Sigmoid colon (tissue), 7 donors: ENCODE measurements around the gene RAB6B. TPM values are rescaled to one million over a fixed set of nuclear protein-coding genes. Genes with fewer than 3 reads are reported as not detected.

Experiments
- DNase-seq: peaks from one replicate; pipeline ENCODE4 v3.0.0-alpha.2; 2019
- H3K27ac ChIP-seq, 4 donors: fragments of 200-600 bp; sonication (generic); one replicate each; pipeline ENCODE4 v1.5.1; 2016 to 2019; ENCODE audit warnings: mild to moderate bottlenecking in 1 of 4
- H3K27me3 ChIP-seq, 3 donors: fragments of 200-600 bp; sonication (generic); one replicate each; pipeline ENCODE4 v1.5.1; 2019; ENCODE audit warnings: mild to moderate bottlenecking in 1 of 3
- H3K36me3 ChIP-seq, 4 donors: fragments of 200-600 bp; sonication (generic); one replicate each; pipeline ENCODE4 v1.5.1; 2016 to 2019
- H3K4me1 ChIP-seq, 4 donors: fragments of 200-600 bp; sonication (generic); one replicate each; pipeline ENCODE4 v1.5.1; 2017 to 2019
- H3K4me3 ChIP-seq, 4 donors: fragments of 200-600 bp; sonication (generic); one replicate each; pipeline ENCODE4 v1.5.1; 2017 to 2019; ENCODE audit warnings: mild to moderate bottlenecking in 2 of 4, moderate library complexity in 1 of 4
- H3K9me3 ChIP-seq, 4 donors: fragments of 200-600 bp in 3 of 4; sonication (generic) in 3 of 4; one replicate each; pipeline versions ENCODE4 v1.5.1 to v1.6.1; 2013 to 2019
- EP300 ChIP-seq, 4 donors: sonication (generic); formaldehyde crosslinking; IDR thresholded peaks; one replicate each; pipeline ENCODE4 v1.6.1; 2017; ENCODE audit warnings: antibody characterized with exemption in 4 of 4
- POLR2A ChIP-seq, 2 donors: fragments of 450-650 bp; IDR thresholded peaks; one replicate each; pipeline ENCODE4 v1.6.1; 2016; ENCODE audit warnings: antibody characterized with exemption in 2 of 2, mild to moderate bottlenecking in 2 of 2, moderate library complexity in 2 of 2
- POLR2AphosphoS5 ChIP-seq, 4 donors: sonication (generic); formaldehyde crosslinking; IDR thresholded peaks; one replicate each; pipeline ENCODE4 v1.6.1; 2017; ENCODE audit warnings: antibody characterized with exemption in 4 of 4
- WGBS, 2 donors: extraction: QIAGEN DNeasy Blood & Tissue Kit; methylation state at CpG; one replicate each; pipeline ENCODE4 v1.1.7; 2013; 5-methylcytosine and 5-hydroxymethylcytosine counted together
- intact Hi-C: fragments of 100-400 bp; cut with DNase I; formaldehyde crosslinking; loops from one replicate; pipeline ENCODE4 v1.15.1; 2023
- polyA plus RNA-seq, 3 donors: library from polyadenylated mRNA; stranded (reverse); fragments of 200-250 nt; gene quantifications; one replicate each; pipeline ENCODE4 v1.2.3, GENCODE V29; 2013
- total RNA-seq, 4 donors: library from RNA; depleted of rRNA; stranded (reverse); fragments of >200 nt; gene quantifications; one replicate each; pipeline ENCODE4 v1.1.0, GENCODE V29; 2016
- TF ChIP-seq, protein P1 (sequence below), 4 experiments: fragments of 450-650 bp in 3 of 4; fragments of 200-600 bp in 1 of 4; IDR thresholded peaks; one replicate each; pipeline ENCODE4 v1.5.1; 2016 to 2019; ENCODE audit warnings: antibody characterized with exemption in 4 of 4, mild to moderate bottlenecking in 3 of 4, moderate library complexity in 2 of 4
- donor health status: healthy with polysubstance abuse.
- donor health status: Bipolar disorder and iron deficiency.
- donor health status: healthy.

Gene RAB6B
- total and polyA plus RNA-seq, 7 donors = 0.60 to 19.7 (median 5.2) TPM

GRCh38 chr3:133887803-133888703 lies 7.6 kb downstream of the RAB6B start:
- no peaks in the 10 kb centered on the region for H3K36me3 ChIP-seq
- no peaks in the 10 kb centered on the region for H3K27me3 ChIP-seq
- H3K27ac ChIP-seq = no peak overlapping the region
- H3K9me3 ChIP-seq = no peaks in the 10 kb centered on the region
- DNase-seq = no peak
- TF ChIP-seq, protein P1, sequence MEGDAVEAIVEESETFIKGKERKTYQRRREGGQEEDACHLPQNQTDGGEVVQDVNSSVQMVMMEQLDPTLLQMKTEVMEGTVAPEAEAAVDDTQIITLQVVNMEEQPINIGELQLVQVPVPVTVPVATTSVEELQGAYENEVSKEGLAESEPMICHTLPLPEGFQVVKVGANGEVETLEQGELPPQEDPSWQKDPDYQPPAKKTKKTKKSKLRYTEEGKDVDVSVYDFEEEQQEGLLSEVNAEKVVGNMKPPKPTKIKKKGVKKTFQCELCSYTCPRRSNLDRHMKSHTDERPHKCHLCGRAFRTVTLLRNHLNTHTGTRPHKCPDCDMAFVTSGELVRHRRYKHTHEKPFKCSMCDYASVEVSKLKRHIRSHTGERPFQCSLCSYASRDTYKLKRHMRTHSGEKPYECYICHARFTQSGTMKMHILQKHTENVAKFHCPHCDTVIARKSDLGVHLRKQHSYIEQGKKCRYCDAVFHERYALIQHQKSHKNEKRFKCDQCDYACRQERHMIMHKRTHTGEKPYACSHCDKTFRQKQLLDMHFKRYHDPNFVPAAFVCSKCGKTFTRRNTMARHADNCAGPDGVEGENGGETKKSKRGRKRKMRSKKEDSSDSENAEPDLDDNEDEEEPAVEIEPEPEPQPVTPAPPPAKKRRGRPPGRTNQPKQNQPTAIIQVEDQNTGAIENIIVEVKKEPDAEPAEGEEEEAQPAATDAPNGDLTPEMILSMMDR (IDR thresholded peaks at IDR 0.05) = no peak
- no peak for TF ChIP-seq POLR2AphosphoS5 (IDR thresholded peaks at IDR 0.05)
- no peak for TF ChIP-seq EP300 (IDR thresholded peaks at IDR 0.05)
- no peak for TF ChIP-seq POLR2A (IDR thresholded peaks at IDR 0.05)
- 58 to 68% methylated on average over 8 of the region's 8 CpGs for WGBS, 2 donors
- no peaks in the 10 kb centered on the region for H3K4me1 ChIP-seq
- H3K4me3 ChIP-seq = no peak overlapping the region
- intact Hi-C loops = no loop called here

DNA sequence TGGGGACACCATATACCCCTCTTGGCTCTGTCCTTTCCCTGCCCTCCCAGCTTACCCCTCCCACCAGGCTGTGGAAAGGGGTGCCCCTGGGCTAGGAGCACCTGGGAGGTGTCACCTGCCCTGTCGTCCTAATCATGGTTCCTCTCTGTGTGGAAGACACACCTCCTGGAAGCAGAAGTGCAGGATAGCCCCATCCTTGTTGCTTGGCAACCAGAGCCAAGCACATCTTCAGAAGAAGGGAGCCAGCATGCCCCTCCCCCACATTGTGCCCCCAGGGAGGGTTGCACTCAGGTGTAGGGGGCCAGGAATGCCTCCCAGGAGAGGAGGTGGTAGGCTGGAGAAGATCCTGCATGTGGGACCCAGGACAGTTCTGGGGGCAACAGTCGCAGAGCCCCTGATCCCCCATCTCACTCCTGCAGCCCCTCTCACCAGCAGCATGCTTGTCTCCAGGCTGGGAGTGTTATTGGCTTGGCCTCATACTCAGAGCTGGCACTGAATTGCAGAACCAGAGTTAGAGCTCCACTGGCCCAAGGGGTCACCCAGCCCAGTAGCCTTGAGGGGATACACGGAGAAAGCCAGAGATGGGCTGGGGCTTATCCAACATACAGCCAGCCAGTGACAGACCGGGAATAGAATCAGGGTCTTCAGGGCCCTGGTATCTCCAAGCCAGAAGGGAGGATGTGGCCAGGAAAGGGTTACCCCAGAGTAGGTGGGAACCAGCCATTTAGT lies 8.4 kb downstream of the RAB6B start:
- Histone ChIP-seq H3K4me3 (no peak overlapping the region), H3K27me3 (no peaks in the 10 kb centered on the region), H3K27ac (no peak overlapping the region), H3K36me3 (no peaks in the 10 kb centered on the region), H3K9me3 (no peaks in the 10 kb centered on the region), H3K4me1 (no peaks in the 10 kb centered on the region)
- no peak for DNase-seq
- intact Hi-C loops = no loop called here
- TF ChIP-seq POLR2AphosphoS5 (IDR thresholded peaks at IDR 0.05) (no peak), EP300 (IDR thresholded peaks at IDR 0.05) (no peak), POLR2A (IDR thresholded peaks at IDR 0.05) (no peak)
- TF ChIP-seq, protein P1 (IDR thresholded peaks at IDR 0.05) = no peak
- 71 to 76% methylated on average over 4 of the region's 4 CpGs for WGBS, 2 donors

DNA sequence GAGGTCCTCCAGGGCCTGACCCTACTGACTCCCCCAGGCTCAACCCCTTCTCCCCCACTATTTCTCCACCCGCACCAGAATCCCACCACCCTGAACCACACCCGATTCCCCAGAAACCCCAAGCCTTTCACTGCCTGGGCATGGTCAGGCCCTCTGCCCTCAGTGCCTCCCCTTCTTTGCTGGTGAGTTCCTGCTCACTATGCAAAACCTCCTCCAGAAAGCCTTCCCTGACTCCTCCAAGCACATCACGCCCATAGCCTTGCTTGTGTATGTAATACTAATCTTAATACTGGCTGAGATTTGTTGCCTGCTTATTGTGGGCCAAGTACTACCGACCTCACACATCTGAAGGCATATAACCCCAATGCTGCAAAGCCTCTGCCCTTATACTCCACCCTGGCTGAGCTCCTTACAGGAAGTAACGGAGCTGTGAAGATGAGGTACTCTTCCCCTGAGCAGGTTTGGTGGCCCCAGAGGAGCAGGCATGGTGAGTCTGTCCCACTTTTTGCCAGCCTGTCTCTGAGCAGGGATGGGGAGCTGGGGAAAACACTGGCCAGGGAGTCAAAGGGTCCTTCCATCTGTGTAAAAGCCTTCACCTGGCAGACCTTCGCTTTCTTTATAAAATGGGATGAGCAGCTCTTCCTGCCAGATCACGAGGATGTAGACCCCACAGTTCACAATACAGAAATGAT lies 9.5 kb downstream of the RAB6B start:
- intact Hi-C loops = no loop called here
- Histone ChIP-seq H3K9me3 (no peaks in the 10 kb centered on the region), H3K27me3 (no peaks in the 10 kb centered on the region), H3K4me3 (no peak overlapping the region), H3K27ac (no peak overlapping the region), H3K4me1 (no peaks in the 10 kb centered on the region), H3K36me3 (no peaks in the 10 kb centered on the region)
- 80 to 88% methylated on average over 7 of the region's 7 CpGs for WGBS, 2 donors
- DNase-seq = no peak
- TF ChIP-seq, protein P1 (IDR thresholded peaks at IDR 0.05) = no peak
- TF ChIP-seq POLR2AphosphoS5 (IDR thresholded peaks at IDR 0.05) = no peak
- no peak for TF ChIP-seq EP300 (IDR thresholded peaks at IDR 0.05)
- TF ChIP-seq POLR2A (IDR thresholded peaks at IDR 0.05) = no peak

- no peaks in the 10 kb centered on the region for H3K36me3 ChIP-seq
- no peak overlapping the region for H3K27ac ChIP-seq
- intact Hi-C loops = no loop called here
- H3K9me3 ChIP-seq = no peaks in the 10 kb centered on the region
- no peak overlapping the region for H3K4me3 ChIP-seq
- TF ChIP-seq EP300 (IDR thresholded peaks at IDR 0.05) = no peak
- TF ChIP-seq POLR2AphosphoS5 (IDR thresholded peaks at IDR 0.05) = no peak
- TF ChIP-seq, protein P1 (IDR thresholded peaks at IDR 0.05) = no peak
- no peak for TF ChIP-seq POLR2A (IDR thresholded peaks at IDR 0.05)
- DNase-seq = no peak
- no peaks in the 10 kb centered on the region for H3K27me3 ChIP-seq
- H3K4me1 ChIP-seq = no peaks in the 10 kb centered on the region
- 88 to 93% methylated on average over 11 of the region's 11 CpGs for WGBS, 2 donors
These were observed 10.6 kb downstream of the RAB6B start for GRCh38 chr3:133884887-133885711.
